Measurements from ENCODE around the gene SCAMP4. TPM values are rescaled to one million over a fixed set of nuclear protein-coding genes. Genes with fewer than 3 reads are reported as not detected.
A peak's percentile ranks its signal among the peaks of the same experiment; 100 is the strongest.

Gene SCAMP4
- total RNA-seq, 1 donor = 70.6 TPM

DNA sequence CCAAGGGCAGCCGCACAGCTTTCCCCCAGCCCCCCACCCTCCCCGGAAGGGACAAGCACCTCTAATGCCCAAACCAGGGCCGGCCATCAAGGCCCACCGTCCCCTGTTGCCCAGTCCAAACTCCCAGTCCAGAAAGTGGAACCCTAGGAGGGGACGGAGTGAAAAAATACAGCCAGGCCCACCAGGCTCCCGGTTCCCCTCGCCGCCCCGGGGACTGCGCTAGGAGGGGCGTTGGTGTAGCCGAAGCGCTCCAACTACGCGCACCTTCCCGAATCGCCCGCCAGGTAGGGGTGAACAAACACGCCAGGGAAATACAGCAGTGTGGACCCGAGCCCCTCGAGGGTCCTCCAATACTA lies 43.2 kb upstream of the SCAMP4 start:
- peaks cover 66% of the 10 kb centered on the region for H3K79me2 ChIP-seq (ENCODE audit: insufficient read depth, low read length)
- peak overlapping the region; percentile 89 for H3K4me3 ChIP-seq (ENCODE audit: insufficient read depth, low read length)
- H4K20me1 ChIP-seq (ENCODE audit: insufficient read depth, low read length) = peaks cover 47% of the 10 kb centered on the region
- H3K4me2 ChIP-seq (ENCODE audit: insufficient read depth, low read length) = peak overlapping the region; percentile 73
- H2AFZ ChIP-seq (ENCODE audit: low read length) = no peak overlapping the region
- no peaks in the 10 kb centered on the region for H3K27me3 ChIP-seq (ENCODE audit: insufficient read depth, low read length)
- H3K36me3 ChIP-seq (ENCODE audit: insufficient read depth, low read length) = no peaks in the 10 kb centered on the region
- no peaks in the 10 kb centered on the region for H3K9me3 ChIP-seq (ENCODE audit: low read depth, low read length)
- peaks cover 25% of the 10 kb centered on the region for H3K4me1 ChIP-seq (ENCODE audit: insufficient read depth, low read length)
- DNase-seq (ENCODE audit: insufficient read length, low spot score, missing footprints) = peak; percentile 95
- TF ChIP-seq, protein P1, sequence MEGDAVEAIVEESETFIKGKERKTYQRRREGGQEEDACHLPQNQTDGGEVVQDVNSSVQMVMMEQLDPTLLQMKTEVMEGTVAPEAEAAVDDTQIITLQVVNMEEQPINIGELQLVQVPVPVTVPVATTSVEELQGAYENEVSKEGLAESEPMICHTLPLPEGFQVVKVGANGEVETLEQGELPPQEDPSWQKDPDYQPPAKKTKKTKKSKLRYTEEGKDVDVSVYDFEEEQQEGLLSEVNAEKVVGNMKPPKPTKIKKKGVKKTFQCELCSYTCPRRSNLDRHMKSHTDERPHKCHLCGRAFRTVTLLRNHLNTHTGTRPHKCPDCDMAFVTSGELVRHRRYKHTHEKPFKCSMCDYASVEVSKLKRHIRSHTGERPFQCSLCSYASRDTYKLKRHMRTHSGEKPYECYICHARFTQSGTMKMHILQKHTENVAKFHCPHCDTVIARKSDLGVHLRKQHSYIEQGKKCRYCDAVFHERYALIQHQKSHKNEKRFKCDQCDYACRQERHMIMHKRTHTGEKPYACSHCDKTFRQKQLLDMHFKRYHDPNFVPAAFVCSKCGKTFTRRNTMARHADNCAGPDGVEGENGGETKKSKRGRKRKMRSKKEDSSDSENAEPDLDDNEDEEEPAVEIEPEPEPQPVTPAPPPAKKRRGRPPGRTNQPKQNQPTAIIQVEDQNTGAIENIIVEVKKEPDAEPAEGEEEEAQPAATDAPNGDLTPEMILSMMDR (IDR thresholded peaks at IDR 0.05; ENCODE audit: extremely low read depth, low read depth, low read length) = no peak
- peak overlapping the region; percentile 41 for H3K27ac ChIP-seq (ENCODE audit: low read depth, low read length)

DNA sequence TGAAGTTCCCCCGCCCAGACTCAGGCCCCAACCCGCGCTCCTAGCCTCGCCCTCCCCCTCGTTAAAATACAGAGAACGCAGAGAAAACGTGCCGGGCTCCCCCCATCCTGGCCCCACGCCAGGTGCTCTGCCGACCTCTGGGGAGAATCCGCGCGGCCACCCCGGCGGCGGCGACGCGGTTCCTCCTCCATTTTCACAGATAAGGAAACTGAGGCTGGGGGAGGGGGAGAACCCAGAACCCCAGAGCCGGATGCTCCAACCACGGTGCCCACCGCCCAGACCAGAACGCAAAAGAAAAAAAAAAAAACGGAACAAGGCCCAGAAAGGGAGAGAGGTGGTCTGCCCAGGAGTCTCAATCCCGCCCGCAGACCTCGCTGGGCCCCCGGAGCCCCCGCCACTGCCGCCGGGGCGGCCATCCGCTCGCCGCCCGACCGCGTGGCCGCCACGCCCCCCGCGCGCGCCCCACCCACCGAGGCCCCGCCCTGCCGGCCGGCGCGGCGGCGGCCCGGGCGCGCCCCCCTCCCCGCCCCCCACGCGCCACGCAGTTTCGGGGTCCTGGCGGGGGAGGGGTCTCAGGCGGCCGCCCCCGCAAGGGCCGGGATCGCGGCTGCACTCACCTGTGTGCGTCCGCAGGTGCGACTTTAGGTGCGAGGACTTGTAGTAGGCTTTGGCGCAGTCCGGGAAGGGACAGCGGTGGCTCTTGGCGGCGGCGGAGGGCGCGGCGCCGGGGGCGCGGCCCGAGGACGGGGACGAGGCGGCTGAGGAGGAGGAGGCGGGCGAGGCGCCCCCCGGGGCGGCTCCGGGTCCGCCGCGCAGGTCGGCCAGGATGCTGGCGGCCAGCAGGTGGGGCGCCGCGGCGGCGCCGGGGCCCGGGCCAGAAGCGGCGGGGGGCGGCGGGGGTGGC lies 42.5 kb upstream of the SCAMP4 start:
- Histone ChIP-seq H3K79me2 (ENCODE audit: insufficient read depth, low read length) (peaks cover 60% of the 10 kb centered on the region), H3K4me3 (ENCODE audit: insufficient read depth, low read length) (peak overlapping the region; percentile 89), H2AFZ (ENCODE audit: low read length) (no peak overlapping the region), H3K27me3 (ENCODE audit: insufficient read depth, low read length) (no peaks in the 10 kb centered on the region), H3K9me3 (ENCODE audit: low read depth, low read length) (no peaks in the 10 kb centered on the region), H4K20me1 (ENCODE audit: insufficient read depth, low read length) (peaks cover 45% of the 10 kb centered on the region), H3K4me2 (ENCODE audit: insufficient read depth, low read length) (peak overlapping the region; percentile 73), H3K36me3 (ENCODE audit: insufficient read depth, low read length) (no peaks in the 10 kb centered on the region), H3K4me1 (ENCODE audit: insufficient read depth, low read length) (peaks cover 22% of the 10 kb centered on the region), H3K27ac (ENCODE audit: low read depth, low read length) (peak overlapping the region; percentile 41)
- peak; percentile 99 for DNase-seq (ENCODE audit: insufficient read length, low spot score, missing footprints)
- TF ChIP-seq, protein P1 (IDR thresholded peaks at IDR 0.05; ENCODE audit: extremely low read depth, low read depth, low read length) = no peak

DNA sequence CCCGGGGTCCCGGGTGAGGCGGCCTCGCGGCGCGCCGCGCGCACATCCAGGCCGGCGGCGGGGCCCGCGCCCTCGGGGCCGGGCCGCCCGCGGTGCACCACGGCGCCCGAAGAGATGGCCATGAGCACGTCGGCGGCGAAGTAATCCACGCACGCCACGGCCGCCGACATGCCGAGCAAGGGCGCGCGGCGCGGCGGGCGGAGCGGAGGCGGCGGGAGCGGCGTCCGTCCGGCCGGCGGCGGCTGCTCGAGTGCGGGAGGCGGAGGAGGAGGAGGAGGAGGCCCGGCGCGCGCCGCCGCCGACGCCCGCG lies 41.9 kb upstream of the SCAMP4 start, which contains the start of gene KLF16:
Gene KLF16, minus strand, starts transcription at position 252 of the 310 bp plus-strand sequence. Its CDS starts 82 bp downstream, at position 170.
- Histone ChIP-seq H3K27me3 (ENCODE audit: insufficient read depth, low read length) (no peaks in the 10 kb centered on the region), H2AFZ (ENCODE audit: low read length) (peak within 1 kb of the TSS; percentile 80), H3K4me3 (ENCODE audit: insufficient read depth, low read length) (peak within 1 kb of the TSS; percentile 89), H3K27ac (ENCODE audit: low read depth, low read length) (peak within 1 kb of the TSS; percentile 72), H3K4me2 (ENCODE audit: insufficient read depth, low read length) (peak within 1 kb of the TSS; percentile 87), H4K20me1 (ENCODE audit: insufficient read depth, low read length) (peaks cover 39% of the 10 kb centered on the region), H3K4me1 (ENCODE audit: insufficient read depth, low read length) (peaks cover 19% of the 10 kb centered on the region), H3K9me3 (ENCODE audit: low read depth, low read length) (no peaks in the 10 kb centered on the region), H3K79me2 (ENCODE audit: insufficient read depth, low read length) (peaks cover 54% of the 10 kb centered on the region), H3K36me3 (ENCODE audit: insufficient read depth, low read length) (no peaks in the 10 kb centered on the region)
- TF ChIP-seq, protein P1 (IDR thresholded peaks at IDR 0.05; ENCODE audit: extremely low read depth, low read depth, low read length) = no peak
- DNase-seq (ENCODE audit: insufficient read length, low spot score, missing footprints) = no peak
